Measurements from ENCODE around the gene PLEKHO2. TPM values are rescaled to one million over a fixed set of nuclear protein-coding genes. Genes with fewer than 3 reads are reported as not detected.

Gene PLEKHO2
- total and polyA plus RNA-seq, 2 of the 8 experiments (the other 6 are each of a cell fraction or from before 2014, with no cell fraction given): 16.9 to 20.1 TPM

DNA sequence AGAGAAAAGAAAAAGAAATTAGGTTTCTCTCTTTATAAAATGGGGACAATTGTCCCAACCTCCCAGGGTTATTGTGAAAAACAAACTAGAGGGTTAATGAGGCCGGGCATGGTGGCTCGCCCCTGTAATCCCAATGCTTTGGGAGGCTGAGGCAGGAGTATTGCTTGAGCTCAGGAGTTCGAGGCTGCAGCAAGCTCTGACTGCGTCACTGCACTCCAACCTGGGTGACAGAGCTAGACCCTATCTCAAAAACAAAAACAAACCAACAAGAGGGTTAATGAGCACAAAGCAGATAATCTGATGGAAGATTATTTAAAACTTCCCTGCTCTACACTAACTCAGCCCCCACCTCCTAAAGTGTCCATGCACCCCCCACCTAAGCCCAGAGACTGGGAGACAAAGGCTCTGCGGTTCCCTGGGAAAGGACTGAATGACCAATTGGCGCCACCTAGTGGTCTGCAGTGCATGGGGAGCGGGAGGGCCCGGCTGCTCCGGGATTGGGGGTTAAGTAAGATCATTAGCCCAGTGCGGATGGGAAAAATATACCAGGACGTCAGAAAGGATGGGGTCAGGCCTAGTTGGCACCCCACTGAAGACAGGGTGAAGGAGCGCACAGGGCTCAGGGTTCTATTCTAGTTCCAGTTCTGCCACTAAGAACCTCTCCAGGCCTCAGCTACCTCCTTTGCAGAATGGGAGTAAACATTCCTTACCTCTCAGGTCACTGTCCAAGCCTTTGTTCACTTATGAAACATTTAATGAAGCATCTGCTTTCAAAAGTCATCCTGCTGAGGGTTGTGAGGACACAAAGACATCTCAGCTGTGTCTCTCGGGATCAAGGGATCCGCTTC is 31.8 kb upstream of the PLEKHO2 start (continued):
- TF ChIP-seq TEAD4 (IDR thresholded peaks at IDR 0.05; ENCODE audit: low read depth, low read length): no peak
- TF ChIP-seq YY1 (IDR thresholded peaks at IDR 0.05; ENCODE audit: low read depth, low read length): 0 out of 2 replicates have a peak, but pooled peaks have one; percentile 29
- TF ChIP-seq SIRT6 (IDR thresholded peaks at IDR 0.05; ENCODE audit: low read length): no peak
- 0 out of 2 replicates have a peak, but pooled peaks have one; percentile 6 for TF ChIP-seq RFX5 (IDR thresholded peaks at IDR 0.05; ENCODE audit: borderline replicate concordance, low read depth, low read length)
- 0 out of 2 replicates have a peak, but pooled peaks have one; percentile 35 for TF ChIP-seq SP4 (IDR thresholded peaks at IDR 0.05; ENCODE audit: low read length)
- no peak for TF ChIP-seq KDM1A (IDR thresholded peaks at IDR 0.05; ENCODE audit: borderline replicate concordance, low read length)
- no peak for TF ChIP-seq EZH2 (IDR thresholded peaks at IDR 0.05; ENCODE audit: low read depth, low read length, severe bottlenecking)
- no peak for TF ChIP-seq BACH1 (IDR thresholded peaks at IDR 0.05; ENCODE audit: low read length)
- no peak for TF ChIP-seq POU5F1 (IDR thresholded peaks at IDR 0.05; ENCODE audit: low read depth, low read length)
- TF ChIP-seq HDAC2 (IDR thresholded peaks at IDR 0.05; ENCODE audit: borderline replicate concordance in 1 of 2, low read depth in 2 of 2, low read length in 2 of 2): no peak

Measured in H1 (cell line).